ENCODE measurements around the gene NTNG1. TPM values are rescaled to one million over a fixed set of nuclear protein-coding genes. Genes with fewer than 3 reads are reported as not detected.

Gene NTNG1
- total RNA-seq, 2 experiments from 2014 or later, result not detected

- H3K4me3 Mint-ChIP-seq, result no peak overlapping the region
- no peaks in the 10 kb centered on the region for H3K9me3 Mint-ChIP-seq
Observed at GRCh38 chr1:107202007-107202406, 61.2 kb downstream of the NTNG1 start.

GRCh38 chr1:107213225-107213624 lies 72.4 kb downstream of the NTNG1 start:
- no peak overlapping the region for H3K27ac ChIP-seq (ENCODE audit: low read depth in 1 of 2, low read length in 2 of 2)
- no peaks in the 10 kb centered on the region for H3K36me3 ChIP-seq (ENCODE audit: insufficient read depth, low read length)
- no peak for DNase-seq
- H3K9me3 ChIP-seq (ENCODE audit: control insufficient read depth in 1 of 2, insufficient read depth in 1 of 2, low read length in 2 of 2), result no peaks in the 10 kb centered on the region
- no peak for ATAC-seq (ENCODE audit: poor library complexity)
- intact Hi-C loops (cut with DNase I, micrococcal nuclease), result no loop called here
- Mint-ChIP-seq H3K9me3 (peaks cover 2% of the 10 kb centered on the region), H3K27ac (no peak overlapping the region), H3K27me3 (no peaks in the 10 kb centered on the region), H3K36me3 (ENCODE audit: low read depth) (no peaks in the 10 kb centered on the region), H3K4me3 (no peak overlapping the region), H3K4me1 (ENCODE audit: low read depth) (no peaks in the 10 kb centered on the region)
- H3K27me3 ChIP-seq (ENCODE audit: control insufficient read depth in 1 of 2, insufficient read depth in 2 of 2, low read length in 2 of 2), result no peaks in the 10 kb centered on the region
- TF ChIP-seq CTCF (IDR thresholded peaks at IDR 0.05), result no peak
- ChIA-PET CTCF (interaction anchor here (0.7 to 1.3 kb wide), 2 partner anchors 9 to 48 kb away, joined by 3 read pairs; no protein-coding TSS in a partner anchor), POLR2A (no interaction called here)
- no peaks in the 10 kb centered on the region for H3K4me1 ChIP-seq (ENCODE audit: insufficient read depth, low read length)
- no peak overlapping the region for H3K4me3 ChIP-seq (ENCODE audit: low read length)

More at GRCh38 chr1:107202007-107202406, 61.2 kb downstream of the NTNG1 start:
- Histone ChIP-seq H3K4me1 (ENCODE audit: insufficient read depth, low read length) (no peaks in the 10 kb centered on the region), H3K9me3 (ENCODE audit: control insufficient read depth in 1 of 2, insufficient read depth in 1 of 2, low read length in 2 of 2) (peaks cover 0 to 4% of the 10 kb centered on the region in 2 experiments), H3K27ac (ENCODE audit: low read depth in 1 of 2, low read length in 2 of 2) (no peak overlapping the region), H3K27me3 (ENCODE audit: control insufficient read depth in 1 of 2, insufficient read depth in 2 of 2, low read length in 2 of 2) (no peaks in the 10 kb centered on the region), H3K4me3 (ENCODE audit: low read length) (no peak overlapping the region), H3K36me3 (ENCODE audit: insufficient read depth, low read length) (no peaks in the 10 kb centered on the region)
- H3K27me3 Mint-ChIP-seq, result no peaks in the 10 kb centered on the region
- H3K36me3 Mint-ChIP-seq (ENCODE audit: low read depth), result no peaks in the 10 kb centered on the region
- ChIA-PET POLR2A (no interaction called here), CTCF (no interaction called here)
- DNase-seq, result no peak
- ATAC-seq (ENCODE audit: poor library complexity), result no peak
- intact Hi-C loops (cut with DNase I, micrococcal nuclease), result no loop called here
- TF ChIP-seq CTCF (IDR thresholded peaks at IDR 0.05), result no peak
- H3K27ac Mint-ChIP-seq, result no peak overlapping the region
- H3K4me1 Mint-ChIP-seq (ENCODE audit: low read depth), result no peaks in the 10 kb centered on the region

GRCh38 chr1:107220036-107220435 lies 79.2 kb downstream of the NTNG1 start:
- no peak for TF ChIP-seq CTCF (IDR thresholded peaks at IDR 0.05)
- ATAC-seq (ENCODE audit: poor library complexity), result no peak
- no peak overlapping the region for H3K27ac ChIP-seq (ENCODE audit: low read depth in 1 of 2, low read length in 2 of 2)

More at GRCh38 chr1:107220036-107220435, 79.2 kb downstream of the NTNG1 start:
- no peak for DNase-seq
- no peak overlapping the region for H3K4me3 ChIP-seq (ENCODE audit: low read length)
- no peaks in the 10 kb centered on the region for H3K4me1 ChIP-seq (ENCODE audit: insufficient read depth, low read length)
- H3K36me3 Mint-ChIP-seq (ENCODE audit: low read depth), result no peaks in the 10 kb centered on the region
- no peaks in the 10 kb centered on the region for H3K27me3 Mint-ChIP-seq
- ChIA-PET POLR2A (no interaction called here), CTCF (no interaction called here)
- no peak overlapping the region for H3K27ac Mint-ChIP-seq
- peaks cover 8% of the 10 kb centered on the region for H3K9me3 Mint-ChIP-seq
- no peak overlapping the region for H3K4me3 Mint-ChIP-seq
- H3K9me3 ChIP-seq (ENCODE audit: control insufficient read depth in 1 of 2, insufficient read depth in 1 of 2, low read length in 2 of 2), result peaks cover 0 to 5% of the 10 kb centered on the region in 2 experiments
- H3K27me3 ChIP-seq (ENCODE audit: control insufficient read depth in 1 of 2, insufficient read depth in 2 of 2, low read length in 2 of 2), result no peaks in the 10 kb centered on the region
- intact Hi-C loops (cut with DNase I, micrococcal nuclease), result no loop called here
- H3K36me3 ChIP-seq (ENCODE audit: insufficient read depth, low read length), result no peaks in the 10 kb centered on the region
- no peaks in the 10 kb centered on the region for H3K4me1 Mint-ChIP-seq (ENCODE audit: low read depth)

Measured in CD4-positive, alpha-beta T cell (primary cell).